Activated naive CD4-positive, alpha-beta T cell treated with anti-CD3 and anti-CD28 coated beads, Interleukin-2, amount 10 ng/mL, durations not matched to agents 7 days and 5 days (primary cell): ENCODE data around the gene PCDH10.

ENCODE experiments used
- CTCF ChIA-PET: fragments of 350-600 bp; sonication (Branson Sonifier 250); formaldehyde crosslinking; loops from one replicate; lab custom pipeline; 2021; ENCODE audit warnings: antibody characterized with exemption; lab: Charles Lee
- DNase-seq: peaks from one replicate; pipeline ENCODE4 v3.0.0-alpha.2; 2020
- H3K27ac Mint-ChIP-seq: one replicate; pipeline ENCODE4 v1.8.0; 2021; ENCODE audit warnings: mild to moderate bottlenecking, moderate library complexity, mixed read lengths
- H3K27me3 Mint-ChIP-seq: one replicate; pipeline ENCODE4 v1.8.0; 2021; ENCODE audit warnings: mild to moderate bottlenecking, mixed read lengths
- H3K36me3 Mint-ChIP-seq: one replicate; pipeline ENCODE4 v1.8.0; 2021; ENCODE audit warnings: mixed read lengths
- H3K4me1 Mint-ChIP-seq: one replicate; pipeline ENCODE4 v1.8.0; 2021; ENCODE audit warnings: mixed read lengths
- H3K4me3 Mint-ChIP-seq: one replicate; pipeline ENCODE4 v1.8.0; 2021; ENCODE audit warnings: mild to moderate bottlenecking, moderate library complexity, mixed read lengths
- H3K9me3 Mint-ChIP-seq: one replicate; pipeline ENCODE4 v1.8.0; 2021; ENCODE audit warnings: mixed read lengths

PCDH10 gene

GRCh38 chr4:133145758-133146573, 3.1 kb upstream of the PCDH10 start:
- Mint-ChIP-seq H3K9me3 (no peaks in the 10 kb centered on the region), H3K4me1 (peaks cover 12% of the 10 kb centered on the region), H3K36me3 (peaks cover 3% of the 10 kb centered on the region), H3K27me3 (peaks cover 50% of the 10 kb centered on the region), H3K27ac (no peak overlapping the region), H3K4me3 (no peak overlapping the region)
- CTCF ChIA-PET, result interaction anchor here (0.7 kb wide), 1 partner anchor 1374 kb away, joined by 3 read pairs; no protein-coding TSS in a partner anchor
- DNase-seq, result no peak

DNA sequence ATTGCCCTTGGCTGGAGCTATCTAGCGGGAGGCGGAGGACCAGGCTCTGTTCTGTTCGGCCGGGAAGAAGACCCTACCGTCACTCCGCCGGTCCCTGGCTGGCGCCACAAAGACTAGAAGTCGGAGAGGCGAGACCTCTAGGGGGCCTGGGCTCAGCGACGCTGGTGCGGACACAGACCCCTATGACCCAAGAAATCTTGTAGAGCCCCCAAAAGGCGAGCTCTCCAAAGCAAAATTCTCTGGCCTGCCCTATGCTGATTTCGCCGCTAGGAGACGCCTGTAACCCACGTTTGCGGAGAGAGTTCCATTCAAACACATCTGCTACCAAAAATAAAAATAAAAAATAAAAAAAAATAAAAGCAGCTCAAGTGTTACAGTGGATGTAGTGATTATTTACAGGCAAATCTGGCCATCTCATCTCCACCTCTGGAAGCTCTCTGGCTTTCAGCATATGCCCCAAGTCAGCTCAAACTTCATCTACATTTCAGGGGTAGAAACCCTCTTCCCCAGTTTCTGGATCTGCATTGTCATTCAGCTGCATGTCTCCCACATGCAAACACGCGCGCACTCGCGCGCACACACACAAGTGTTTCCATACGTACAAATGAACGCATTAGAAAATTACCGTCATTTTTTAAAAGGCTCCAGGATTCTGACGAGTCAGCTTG, 2.4 kb upstream of the PCDH10 start:
- peak overlapping the region; percentile 52 for H3K27ac Mint-ChIP-seq

GRCh38 chr4:133147286-133147821, 1.7 kb upstream of the PCDH10 start:
- Mint-ChIP-seq H3K27me3 (peaks cover 64% of the 10 kb centered on the region), H3K27ac (peak overlapping the region; percentile 52), H3K9me3 (no peaks in the 10 kb centered on the region), H3K4me3 (no peak overlapping the region), H3K4me1 (peaks cover 12% of the 10 kb centered on the region), H3K36me3 (peaks cover 5% of the 10 kb centered on the region)
- CTCF ChIA-PET, result no interaction called here
- no peak for DNase-seq

More for the DNA sequence above, 2.4 kb upstream of the PCDH10 start:
- CTCF ChIA-PET, result interaction anchor here (0.7 kb wide), 1 partner anchor 1373 kb away, joined by 3 read pairs; no protein-coding TSS in a partner anchor
- peaks cover 5% of the 10 kb centered on the region for H3K36me3 Mint-ChIP-seq
- H3K4me1 Mint-ChIP-seq, result peaks cover 12% of the 10 kb centered on the region
- H3K9me3 Mint-ChIP-seq, result no peaks in the 10 kb centered on the region
- DNase-seq, result no peak
- H3K4me3 Mint-ChIP-seq, result no peak overlapping the region
- peaks cover 58% of the 10 kb centered on the region for H3K27me3 Mint-ChIP-seq

GRCh38 chr4:133147921-133148689, 989 bp upstream of the PCDH10 start:
- H3K9me3 Mint-ChIP-seq, result no peaks in the 10 kb centered on the region
- peaks cover 72% of the 10 kb centered on the region for H3K27me3 Mint-ChIP-seq
- H3K36me3 Mint-ChIP-seq, result peaks cover 10% of the 10 kb centered on the region
- peaks cover 18% of the 10 kb centered on the region for H3K4me1 Mint-ChIP-seq
- no peak for DNase-seq
- H3K27ac Mint-ChIP-seq, result peak overlapping the region; percentile 75
- peak overlapping the region; percentile 30 for H3K4me3 Mint-ChIP-seq
- CTCF ChIA-PET, result no interaction called here

DNA sequence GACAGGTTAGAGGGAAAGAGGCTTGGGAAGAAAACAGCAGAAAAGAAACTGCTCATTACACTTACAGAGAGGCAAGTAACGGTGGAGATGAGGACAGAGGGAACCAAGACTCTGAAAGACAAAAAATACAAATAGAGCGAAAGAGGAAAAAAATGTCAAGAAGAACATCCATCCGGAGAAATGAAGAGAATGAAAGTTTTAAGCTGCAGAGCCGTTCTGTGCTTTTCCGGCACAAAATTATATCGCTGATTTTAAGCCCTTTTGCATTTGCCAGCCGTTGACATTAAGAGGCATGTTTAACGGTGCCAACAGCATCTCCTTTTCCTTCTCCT, 236 bp downstream of the PCDH10 start:
- Mint-ChIP-seq H3K36me3 (peaks cover 10% of the 10 kb centered on the region), H3K4me1 (peaks cover 18% of the 10 kb centered on the region), H3K27me3 (peaks cover 78% of the 10 kb centered on the region), H3K27ac (peak overlapping the region; percentile 50), H3K4me3 (peak overlapping the region; percentile 7), H3K9me3 (no peaks in the 10 kb centered on the region)
- DNase-seq, result no peak
- CTCF ChIA-PET, result no interaction called here

DNA sequence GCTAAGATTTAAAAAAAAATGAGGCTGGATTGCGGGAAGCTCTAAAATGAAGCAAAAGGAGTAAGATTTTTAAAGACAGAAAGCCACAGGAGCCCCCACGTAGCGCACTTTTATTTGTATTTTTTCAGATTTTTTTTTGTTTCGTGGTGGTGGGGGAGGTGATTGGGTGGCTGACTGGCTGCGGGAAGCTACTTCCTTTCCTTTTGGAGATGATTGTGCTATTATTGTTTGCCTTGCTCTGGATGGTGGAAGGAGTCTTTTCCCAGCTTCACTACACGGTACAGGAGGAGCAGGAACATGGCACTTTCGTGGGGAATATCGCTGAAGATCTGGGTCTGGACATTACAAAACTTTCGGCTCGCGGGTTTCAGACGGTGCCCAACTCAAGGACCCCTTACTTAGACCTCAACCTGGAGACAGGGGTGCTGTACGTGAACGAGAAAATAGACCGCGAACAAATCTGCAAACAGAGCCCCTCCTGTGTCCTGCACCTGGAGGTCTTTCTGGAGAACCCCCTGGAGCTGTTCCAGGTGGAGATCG, 908 bp downstream of the PCDH10 start:
- DNase-seq, result no peak
- CTCF ChIA-PET, result no interaction called here
- Mint-ChIP-seq H3K27ac (peak overlapping the region; percentile 64), H3K4me1 (peaks cover 18% of the 10 kb centered on the region), H3K36me3 (peaks cover 10% of the 10 kb centered on the region), H3K9me3 (no peaks in the 10 kb centered on the region), H3K27me3 (peaks cover 78% of the 10 kb centered on the region), H3K4me3 (no peak overlapping the region)

- H3K27ac Mint-ChIP-seq, result peak overlapping the region; percentile 64
- CTCF ChIA-PET, result no interaction called here
Observed at GRCh38 chr4:133150486-133151340, 1.6 kb downstream of the PCDH10 start.

GRCh38 chr4:133151341-133151690, 2.2 kb downstream of the PCDH10 start:
- no peak overlapping the region for H3K4me3 Mint-ChIP-seq
- DNase-seq, result no peak
- CTCF ChIA-PET, result no interaction called here
- peaks cover 18% of the 10 kb centered on the region for H3K4me1 Mint-ChIP-seq
- no peaks in the 10 kb centered on the region for H3K9me3 Mint-ChIP-seq
- peaks cover 74% of the 10 kb centered on the region for H3K27me3 Mint-ChIP-seq
- H3K36me3 Mint-ChIP-seq, result peaks cover 10% of the 10 kb centered on the region
- peak overlapping the region; percentile 60 for H3K27ac Mint-ChIP-seq

More at GRCh38 chr4:133150486-133151340, 1.6 kb downstream of the PCDH10 start:
- peaks cover 10% of the 10 kb centered on the region for H3K36me3 Mint-ChIP-seq
- peaks cover 78% of the 10 kb centered on the region for H3K27me3 Mint-ChIP-seq
- no peaks in the 10 kb centered on the region for H3K9me3 Mint-ChIP-seq
- H3K4me1 Mint-ChIP-seq, result peaks cover 18% of the 10 kb centered on the region
- H3K4me3 Mint-ChIP-seq, result no peak overlapping the region
- DNase-seq, result no peak

DNA sequence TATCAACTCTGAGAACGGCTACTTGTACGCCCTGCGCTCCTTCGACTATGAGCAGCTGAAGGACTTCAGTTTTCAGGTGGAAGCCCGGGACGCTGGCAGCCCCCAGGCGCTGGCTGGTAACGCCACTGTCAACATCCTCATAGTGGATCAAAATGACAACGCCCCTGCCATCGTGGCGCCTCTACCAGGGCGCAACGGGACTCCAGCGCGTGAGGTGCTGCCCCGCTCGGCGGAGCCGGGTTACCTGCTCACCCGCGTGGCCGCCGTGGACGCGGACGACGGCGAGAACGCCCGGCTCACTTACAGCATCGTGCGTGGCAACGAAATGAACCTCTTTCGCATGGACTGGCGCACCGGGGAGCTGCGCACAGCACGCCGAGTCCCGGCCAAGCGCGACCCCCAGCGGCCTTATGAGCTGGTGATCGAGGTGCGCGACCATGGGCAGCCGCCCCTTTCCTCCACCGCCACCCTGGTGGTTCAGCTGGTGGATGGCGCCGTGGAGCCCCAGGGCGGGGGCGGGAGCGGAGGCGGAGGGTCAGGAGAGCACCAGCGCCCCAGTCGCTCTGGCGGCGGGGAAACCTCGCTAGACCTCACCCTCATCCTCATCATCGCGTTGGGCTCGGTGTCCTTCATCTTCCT, 2.7 kb downstream of the PCDH10 start:
- CTCF ChIA-PET, result no interaction called here
- H3K27me3 Mint-ChIP-seq, result peaks cover 69% of the 10 kb centered on the region
- H3K27ac Mint-ChIP-seq, result peak overlapping the region; percentile 60
- H3K36me3 Mint-ChIP-seq, result peaks cover 10% of the 10 kb centered on the region
- H3K4me1 Mint-ChIP-seq, result peaks cover 18% of the 10 kb centered on the region
- no peak for DNase-seq
- H3K9me3 Mint-ChIP-seq, result no peaks in the 10 kb centered on the region
- no peak overlapping the region for H3K4me3 Mint-ChIP-seq

GRCh38 chr4:133152330-133152821, 3.3 kb downstream of the PCDH10 start:
- CTCF ChIA-PET, result no interaction called here
- Mint-ChIP-seq H3K9me3 (no peaks in the 10 kb centered on the region), H3K4me1 (peaks cover 18% of the 10 kb centered on the region), H3K36me3 (peaks cover 10% of the 10 kb centered on the region), H3K27me3 (peaks cover 63% of the 10 kb centered on the region), H3K4me3 (peak overlapping the region; percentile 7), H3K27ac (peak overlapping the region; percentile 54)
- DNase-seq, result no peak

DNA sequence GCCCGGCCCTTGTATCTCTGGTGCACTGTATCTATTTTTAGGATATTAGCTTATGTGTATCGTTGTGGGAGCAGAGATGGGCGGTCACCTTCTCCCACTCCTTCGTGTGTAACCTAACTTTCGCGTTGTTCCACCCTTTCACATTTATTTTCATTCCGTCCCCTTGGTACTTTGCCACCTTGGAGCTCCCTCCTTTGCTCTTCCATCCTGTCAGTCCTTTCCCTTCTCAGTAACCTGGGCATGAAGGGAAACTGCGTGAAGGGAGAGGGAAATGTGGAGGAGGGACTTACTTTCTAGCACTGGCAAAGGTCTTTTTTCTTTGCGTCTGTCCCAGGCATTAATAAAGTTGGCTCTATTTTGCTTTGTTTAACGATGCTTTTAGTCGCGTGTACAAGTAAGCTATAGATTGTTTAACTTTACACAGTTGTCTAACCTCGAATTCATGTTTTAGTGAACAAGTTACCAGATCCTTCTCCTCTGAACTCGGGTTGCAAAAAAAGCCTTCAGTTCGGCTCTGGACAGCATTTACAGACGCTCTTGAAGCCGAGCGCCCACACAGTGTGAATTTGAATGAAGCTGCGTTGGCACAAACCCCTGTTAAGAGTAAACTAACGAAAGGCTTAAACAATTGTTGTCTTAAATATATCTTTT, 3.9 kb downstream of the PCDH10 start:
- H3K27me3 Mint-ChIP-seq, result peaks cover 57% of the 10 kb centered on the region
- DNase-seq, result no peak
- H3K9me3 Mint-ChIP-seq, result no peaks in the 10 kb centered on the region
- CTCF ChIA-PET, result no interaction called here
- peaks cover 10% of the 10 kb centered on the region for H3K36me3 Mint-ChIP-seq
- H3K4me3 Mint-ChIP-seq, result no peak overlapping the region
- H3K4me1 Mint-ChIP-seq, result peaks cover 18% of the 10 kb centered on the region
- H3K27ac Mint-ChIP-seq, result peak overlapping the region; percentile 54

GRCh38 chr4:133154725-133155124, 5.6 kb downstream of the PCDH10 start:
- Mint-ChIP-seq H3K36me3 (peaks cover 8% of the 10 kb centered on the region), H3K4me1 (peaks cover 9% of the 10 kb centered on the region), H3K9me3 (no peaks in the 10 kb centered on the region), H3K27me3 (peaks cover 40% of the 10 kb centered on the region), H3K4me3 (no peak overlapping the region), H3K27ac (no peak overlapping the region)
- CTCF ChIA-PET, result no interaction called here
- no peak for DNase-seq
